ENCODE measurements around the gene RPL3.

RPL3 gene

GRCh38 chr22:39316440-39317083 is 2.9 kb downstream of the RPL3 start:
- DNase-seq, result peak; percentile 65 to 75

GRCh38 chr22:39315389-39315788 is 4.0 kb downstream of the RPL3 start:
- no peak for DNase-seq

DNA sequence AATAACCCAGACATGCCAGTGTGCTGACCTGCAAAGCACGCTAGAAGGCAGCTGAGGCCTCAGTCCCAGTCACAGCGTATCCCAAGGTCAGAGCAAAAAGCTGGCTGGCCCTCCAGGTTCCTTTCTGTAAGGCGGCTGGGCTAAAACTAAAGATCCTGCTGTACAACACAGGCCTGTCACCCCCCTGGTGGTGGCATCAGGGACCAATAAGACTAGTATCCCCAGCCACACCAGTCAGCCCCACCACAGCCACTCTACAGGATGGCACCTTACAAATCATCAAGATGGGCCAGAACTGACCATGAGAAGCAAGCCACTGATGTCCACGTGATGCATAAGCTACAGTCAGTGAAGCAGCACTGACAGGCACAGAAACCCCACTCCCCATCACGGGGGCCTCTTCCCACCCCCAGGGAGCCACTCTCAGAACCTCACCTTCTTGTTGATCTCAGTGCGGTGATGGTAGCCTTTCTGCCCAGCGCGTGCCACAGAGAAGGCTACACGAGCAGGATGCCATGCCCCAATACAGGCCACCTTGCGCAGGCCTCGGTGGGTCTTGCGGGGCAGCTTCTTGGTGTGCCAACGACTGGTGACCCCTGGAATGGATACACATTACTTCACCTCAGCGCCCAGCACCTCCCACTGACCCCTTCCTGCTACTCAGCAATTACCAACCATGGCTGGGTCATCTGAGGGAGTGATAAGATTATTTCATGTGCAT is 5.0 kb downstream of the RPL3 start:
- DNase-seq, result no peak

GRCh38 chr22:39313258-39314001 is 6.0 kb downstream of the RPL3 start:
- DNase-seq, result no peak

DNA sequence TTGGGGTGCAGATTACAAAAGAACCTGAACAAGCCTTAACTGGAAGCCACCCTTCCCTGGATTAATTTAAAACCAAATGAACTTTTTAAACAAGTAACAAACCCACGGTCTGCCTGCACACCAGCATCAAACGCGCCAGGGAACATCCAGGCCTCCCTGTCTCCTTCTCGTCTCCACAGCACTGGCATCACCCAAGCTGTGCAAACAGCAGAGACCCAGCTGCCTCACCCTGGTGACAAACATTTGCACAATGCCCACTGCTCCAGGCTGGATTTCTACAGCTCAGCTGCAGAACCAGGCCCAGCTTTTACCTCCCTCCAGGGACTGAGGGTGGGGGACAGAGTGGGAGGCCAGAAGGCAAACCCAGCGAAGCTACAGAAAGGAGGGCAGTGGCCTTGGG is 7.0 kb downstream of the RPL3 start:
- no peak for DNase-seq

DNA sequence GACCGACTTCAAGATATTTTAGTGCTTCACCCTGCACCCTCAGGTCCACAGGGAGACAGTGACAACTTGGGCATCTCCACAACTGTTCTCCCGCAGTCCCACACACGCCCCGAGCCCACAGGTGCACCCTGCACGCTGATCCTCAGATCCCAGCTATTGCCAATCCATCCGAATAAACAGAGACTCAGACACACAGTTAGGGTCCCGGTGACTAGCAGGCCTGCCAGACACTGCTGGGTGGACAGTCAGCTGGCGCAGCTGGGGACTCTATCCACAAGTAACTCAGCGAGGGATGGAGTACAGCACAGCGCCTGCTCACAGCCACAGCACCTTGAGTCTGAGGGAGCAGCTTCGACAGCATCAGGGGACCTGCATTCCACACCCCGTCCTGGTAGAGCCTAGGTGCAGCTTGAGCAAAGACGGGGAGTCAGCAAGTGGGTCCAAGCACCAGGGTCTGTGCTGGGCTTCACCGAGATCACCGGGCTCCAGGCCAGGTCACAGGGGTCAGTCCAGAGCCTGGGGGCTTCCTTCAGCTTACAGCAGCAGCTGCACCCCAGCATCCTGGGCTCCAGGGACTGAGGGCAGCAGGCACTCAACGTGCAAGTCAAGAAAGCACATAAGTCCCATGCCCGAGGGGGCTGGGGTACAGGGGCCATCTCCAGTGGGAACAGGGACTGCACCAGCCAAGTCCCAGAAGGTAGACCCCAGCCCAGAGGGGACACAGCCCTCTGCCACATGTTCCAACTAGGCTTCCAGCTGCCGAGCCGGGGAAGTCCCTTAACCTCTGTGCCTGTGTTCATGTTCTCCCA is 7.6 kb downstream of the RPL3 start:
- no peak for DNase-seq

DNA sequence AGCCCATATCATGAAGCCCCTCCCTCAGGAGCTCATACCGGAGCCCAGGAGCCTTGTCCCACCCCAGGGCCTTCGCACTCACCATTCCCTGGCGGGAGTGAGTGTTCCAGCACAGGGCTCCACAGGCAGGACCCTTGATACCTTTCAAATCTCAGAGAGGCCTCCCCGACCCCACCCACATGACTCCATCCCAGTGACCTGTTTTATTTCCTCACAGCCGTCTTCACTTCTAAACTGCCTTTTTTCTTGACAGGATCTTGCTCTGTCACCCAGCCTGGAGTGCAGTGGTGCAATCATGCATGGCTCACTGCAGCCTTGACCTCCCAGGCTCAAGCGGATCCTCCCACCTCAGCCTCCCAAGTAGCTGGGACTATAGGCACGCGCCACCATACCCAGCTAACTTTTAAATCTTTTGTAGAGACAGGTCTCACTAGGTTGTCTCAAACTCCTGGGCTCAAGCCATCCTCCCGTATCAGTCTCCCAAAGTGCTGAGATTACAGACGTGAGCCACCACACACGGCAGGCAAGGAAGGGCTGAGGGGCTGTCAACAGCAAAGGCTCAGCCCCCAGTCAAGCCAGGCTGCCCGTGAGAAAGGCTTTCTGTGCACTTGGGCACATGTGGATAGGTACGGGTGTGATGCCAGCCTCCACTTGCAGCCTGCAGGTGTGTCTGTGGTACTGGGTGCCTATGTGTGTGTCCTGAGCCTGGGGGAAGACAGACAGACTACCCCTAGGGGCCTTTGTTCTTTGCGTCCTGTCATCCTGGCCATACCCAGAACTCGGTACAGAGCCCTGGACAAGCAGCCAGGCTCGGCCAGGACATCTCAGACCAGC is 9.3 kb downstream of the RPL3 start:
- DNase-seq, result no peak

DNA sequence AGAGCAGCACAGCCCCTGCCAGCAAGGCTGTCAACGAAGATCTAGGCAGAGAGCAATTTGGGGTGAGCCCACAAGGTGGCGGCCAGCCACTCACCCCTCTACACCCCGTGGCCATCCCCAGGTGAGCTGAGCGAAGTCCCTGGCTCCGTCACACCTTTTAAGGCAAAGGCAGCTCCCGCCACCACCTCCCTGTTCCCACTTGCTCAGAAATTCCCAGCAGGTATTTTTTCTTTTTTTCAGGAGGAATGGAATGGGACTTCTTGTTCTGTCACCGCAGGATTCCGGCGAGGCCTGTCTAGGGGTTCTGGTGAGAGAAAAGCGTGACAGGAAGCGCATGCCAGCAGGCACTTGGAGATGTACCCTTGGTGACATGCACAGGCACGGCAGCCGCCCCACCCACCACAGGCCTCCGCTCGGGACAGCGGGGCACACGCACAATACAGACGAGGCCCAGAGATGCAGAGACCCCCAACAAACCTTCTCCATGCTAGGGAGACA is 10.0 kb downstream of the RPL3 start:
- no peak for DNase-seq

GRCh38 chr22:39308614-39309363 is 10.6 kb downstream of the RPL3 start:
- no peak for DNase-seq

- DNase-seq, result peak in 1 of 2 experiments; percentile 38
Measured at GRCh38 chr22:39306456-39307361, 12.7 kb downstream of the RPL3 start.

GRCh38 chr22:39303892-39304671 is 15.3 kb downstream of the RPL3 start:
- DNase-seq, result no peak

GRCh38 chr22:39303358-39303757 is 16.1 kb downstream of the RPL3 start:
- DNase-seq, result no peak

DNA sequence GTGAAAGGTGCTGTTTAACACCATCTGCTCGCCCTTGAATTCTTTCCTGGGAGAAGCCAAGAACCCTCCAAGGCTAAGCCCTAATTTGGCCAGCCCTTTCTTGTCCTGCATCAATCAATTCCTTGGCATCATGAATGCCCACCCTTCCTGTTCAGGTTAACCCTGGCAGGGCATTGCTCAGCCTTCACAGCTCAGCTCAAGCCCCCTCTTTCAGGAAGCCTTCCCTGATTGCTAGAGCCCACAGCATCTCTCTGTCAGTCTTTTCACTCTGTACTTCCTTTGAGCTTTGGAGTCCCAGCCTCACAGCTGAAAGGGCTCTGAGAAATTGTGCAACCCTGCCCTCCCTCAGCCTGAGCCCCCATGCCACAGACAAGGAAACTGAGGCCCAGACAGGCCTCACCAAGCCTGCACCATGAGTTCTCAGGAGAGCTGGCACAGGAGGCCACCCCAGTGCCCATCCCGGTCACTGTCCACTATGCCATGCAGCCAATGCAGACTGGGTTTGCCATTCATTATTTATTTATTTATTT is 16.9 kb downstream of the RPL3 start:
- DNase-seq, result no peak

- DNase-seq, result no peak
Measured at GRCh38 chr22:39301926-39302325, 17.5 kb downstream of the RPL3 start.

GRCh38 chr22:39301108-39301507 is 18.3 kb downstream of the RPL3 start:
- DNase-seq, result no peak

DNA sequence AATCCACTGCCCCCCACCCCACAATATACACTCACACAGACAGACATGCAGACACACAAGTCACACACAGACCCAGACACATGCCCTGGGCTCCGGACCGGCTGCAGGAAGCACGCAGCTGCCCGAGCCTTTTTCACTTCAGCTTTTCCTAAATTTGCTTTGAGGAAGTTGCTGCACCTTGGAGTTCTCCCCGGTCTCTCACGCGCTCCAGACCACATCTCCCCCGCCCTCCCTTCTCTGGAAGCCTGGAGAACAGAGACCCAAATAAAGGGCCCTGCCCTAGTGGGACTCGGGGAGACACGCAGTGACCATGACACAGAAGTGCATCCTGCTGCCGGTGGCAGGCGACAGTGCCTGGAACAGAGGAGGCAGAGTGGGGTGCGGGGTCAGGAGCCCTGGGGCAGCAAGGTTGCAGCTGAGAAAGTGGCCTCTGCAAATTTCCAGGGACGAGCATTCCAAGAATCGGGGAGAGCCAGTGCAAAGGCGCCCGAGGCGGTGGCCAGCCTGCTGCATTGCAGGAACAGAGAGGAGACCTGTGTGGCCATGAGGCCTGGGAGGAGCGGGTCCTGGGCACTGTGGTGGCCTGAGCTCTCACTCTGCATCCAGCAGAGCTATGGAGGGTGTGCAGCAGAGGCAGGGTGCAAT is 19.1 kb downstream of the RPL3 start:
- no peak for DNase-seq

GRCh38 chr22:39299829-39300178 is 19.6 kb downstream of the RPL3 start:
- no peak for DNase-seq

GRCh38 chr22:39298241-39298987 is 21.0 kb downstream of the RPL3 start:
- no peak for DNase-seq
